NCI-H1092 (cell line): ENCODE results near the gene XPNPEP2.

Experiments
- DNase-seq: peaks from one replicate; lab custom pipeline; 2025; lab: John Stamatoyannopoulos, UW

XPNPEP2 gene

GRCh38 chrX:129800186-129800585, 61.4 kb downstream of the XPNPEP2 start:
- no peak for DNase-seq

DNA sequence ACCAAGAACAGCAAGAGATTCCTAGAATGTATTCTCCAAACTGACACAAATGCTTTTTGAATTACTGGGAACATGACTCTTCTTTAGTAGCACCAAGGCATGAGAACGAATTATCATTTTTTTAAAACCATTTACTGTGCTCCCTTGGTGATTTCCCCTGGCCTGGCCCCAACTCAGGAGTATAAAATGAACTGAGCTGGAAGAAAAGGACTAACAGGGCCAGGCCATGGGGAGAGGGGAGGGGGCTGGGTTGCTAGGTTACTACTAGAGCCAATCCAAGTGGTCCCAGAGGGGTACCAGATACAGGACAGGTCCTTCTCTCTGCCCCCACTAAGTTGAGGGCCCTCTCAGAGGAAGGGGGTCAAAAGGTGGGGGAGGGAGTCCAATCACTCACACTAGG, 64.1 kb downstream of the XPNPEP2 start:
- DNase-seq = no peak

DNA sequence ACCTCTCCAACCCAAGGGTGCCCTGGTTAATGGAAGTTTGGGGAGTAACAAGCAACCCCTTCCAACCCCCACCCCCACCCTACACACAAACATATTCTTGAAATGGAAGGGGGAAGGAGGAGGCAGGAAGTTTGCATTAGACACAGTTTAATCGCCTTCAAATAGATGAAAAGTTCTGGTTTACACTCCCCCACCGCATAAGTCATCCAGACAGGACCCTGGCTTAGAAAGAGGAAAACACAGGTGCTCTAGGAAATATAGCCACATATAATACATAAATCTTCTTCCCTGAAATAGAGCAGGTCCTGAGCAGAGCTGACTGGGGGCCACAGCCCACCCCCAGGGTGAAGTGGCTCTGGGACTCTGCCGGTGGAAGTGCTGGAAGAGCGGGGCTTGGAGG, 66.0 kb downstream of the XPNPEP2 start:
- DNase-seq = no peak

- no peak for DNase-seq
These were observed 69.5 kb downstream of the XPNPEP2 start for GRCh38 chrX:129808158-129808828.

DNA sequence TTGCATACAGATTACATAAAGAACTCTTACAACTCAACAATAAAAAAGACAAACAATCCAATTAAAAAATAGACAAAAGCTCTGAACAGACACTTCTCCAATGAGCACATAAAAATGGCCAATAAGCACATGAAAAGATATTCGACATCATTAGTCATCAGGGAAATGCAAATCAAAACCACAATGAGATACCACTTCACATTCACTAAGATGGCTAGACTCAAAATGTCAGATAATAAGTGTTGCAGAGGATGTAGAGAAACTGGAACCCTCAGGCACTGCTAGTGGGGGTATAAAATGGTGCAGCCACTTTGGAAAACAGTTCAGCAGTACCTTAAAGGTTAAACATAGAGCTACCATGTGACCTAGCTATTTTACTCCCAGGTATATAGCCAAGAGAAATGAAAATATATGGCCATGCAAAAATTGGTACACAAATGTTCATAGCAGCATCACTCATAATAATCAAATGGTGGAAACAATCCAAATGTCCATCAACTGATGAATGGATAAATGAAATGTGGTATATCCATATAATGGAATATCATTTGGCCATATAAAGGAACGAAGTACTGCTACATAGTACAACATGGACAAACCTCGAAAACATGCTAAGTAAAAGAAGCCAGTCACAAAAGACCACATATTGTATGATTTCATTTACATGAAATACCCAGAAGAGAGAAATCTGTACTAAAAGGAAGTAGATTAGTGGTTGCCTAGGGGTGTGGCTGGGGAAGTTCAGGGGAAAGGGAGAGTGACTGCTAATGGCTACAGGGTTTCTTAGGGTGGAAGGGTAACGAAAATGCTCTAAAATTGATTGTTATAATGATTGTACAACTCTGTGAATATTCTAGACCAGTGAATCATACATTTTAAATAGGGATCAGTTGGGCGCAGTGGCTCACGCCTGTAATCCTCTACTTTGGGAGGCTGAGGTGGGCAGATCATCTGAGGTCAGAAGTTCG, 70.3 kb downstream of the XPNPEP2 start:
- DNase-seq = no peak

GRCh38 chrX:129813662-129814368, 75.0 kb downstream of the XPNPEP2 start:
- DNase-seq = no peak

GRCh38 chrX:129818123-129818522, 79.3 kb downstream of the XPNPEP2 start:
- DNase-seq = no peak
